HepG2 (cell line): ENCODE results near the gene BABAM2. TPM values are rescaled to one million over a fixed set of nuclear protein-coding genes. Genes with fewer than 3 reads are reported as not detected.

Experiments used
- ATAC-seq: fragments of 200-7000 bp; cut with Tn5 transposase; 3 replicates; pipeline ENCODE4 v1.9.1; 2020; ENCODE audit warnings: mild to moderate bottlenecking, moderate library complexity
- BruUV-seq: library from RNA; stranded (reverse); fragments of 400-500 nt; replicated peaks from 2 replicates; lab custom pipeline; 2021; lab: Mats Ljungman, UMichigan
- CTCF ChIA-PET: fragments of 300-600 bp; formaldehyde crosslinking; extraction: SDS; loops from one replicate; lab custom pipeline; 2021; ENCODE audit warnings: low total read pairs, inconsistent platforms, low intra/inter-chr PET ratio; lab: Yijun Ruan, JAX
- POLR2A ChIA-PET: fragments of 350-600 bp; sonication (Branson Sonifier 250); formaldehyde crosslinking; loops from one replicate; lab custom pipeline; 2020; ENCODE audit warnings: antibody characterized with exemption, inconsistent platforms; lab: Yijun Ruan, JAX
- DNase-seq: peaks from one replicate; pipeline ENCODE4 v3.0.0-alpha.2; 2015; ENCODE audit warnings: low spot score
- FAIRE-seq: peaks from 3 replicates; lab custom pipeline; 2011; peaks lifted over from hg19 to GRCh38; lab: Jason Lieb, UNC
- H2AFZ ChIP-seq: one replicate; pipeline ENCODE4 v1.6.1; 2011; ENCODE audit warnings: low read length, inconsistent platforms
- H3K27ac ChIP-seq: fragments of 300-600 bp; 3 replicates; pipeline ENCODE4 v1.8.0; 2011; ENCODE audit warnings: mixed run types, mild to moderate bottlenecking, mixed read lengths, low read length, inconsistent platforms; ENCODE audit not compliant: insufficient read depth; ENCODE audit errors: extremely low read length
- H3K27me3 ChIP-seq, 2 experiments: fragments of 200-600 bp in 1 of 2; 2 replicates in 1 of 2; 3 replicates in 1 of 2; pipeline versions ENCODE4 v1.6.0 to v1.8.0; 2011; ENCODE audit warnings: low read length in 2 of 2, mild to moderate bottlenecking in 2 of 2, moderate library complexity in 2 of 2, inconsistent platforms in 1 of 2; ENCODE audit not compliant: insufficient read depth in 2 of 2, control insufficient read depth in 1 of 2
- H3K36me3 ChIP-seq, 2 experiments: fragments of 200-600 bp in 1 of 2; replicated peaks in 1 of 2; 2 replicates in 1 of 2; 3 replicates in 1 of 2; pipeline versions ENCODE4 v1.5.1 to v1.8.0; 2011; ENCODE audit warnings: low read length in 2 of 2, inconsistent platforms in 1 of 2; ENCODE audit not compliant: insufficient read depth in 2 of 2, control insufficient read depth in 1 of 2
- H3K4me1 ChIP-seq: 2 replicates; pipeline ENCODE4 v1.5.1; 2012; ENCODE audit warnings: low read length, inconsistent platforms; ENCODE audit not compliant: insufficient read depth
- H3K4me2 ChIP-seq: 2 replicates; pipeline ENCODE4 v1.6.0; 2011; ENCODE audit warnings: low read depth, low read length, inconsistent platforms
- H3K4me3 ChIP-seq, 3 experiments: fragments of 200-600 bp in 1 of 3; sonication (generic), shearing (Covaris generic) in 1 of 3; replicated peaks in 1 of 3; 2 replicates each; pipeline ENCODE4 v1.5.1; 2011 to 2016; ENCODE audit warnings: low read length in 3 of 3, inconsistent platforms in 2 of 3, low read depth in 2 of 3, mild to moderate bottlenecking in 2 of 3, control low read depth in 1 of 3, mixed read lengths in 1 of 3; ENCODE audit not compliant: insufficient read depth in 1 of 3
- H3K79me2 ChIP-seq: one replicate; pipeline ENCODE4 v1.6.1; 2011; ENCODE audit warnings: low read length, inconsistent platforms; ENCODE audit not compliant: insufficient read depth
- H3K9ac ChIP-seq: 2 replicates; pipeline ENCODE4 v1.6.0; 2011; ENCODE audit warnings: mild to moderate bottlenecking, low read depth, low read length, inconsistent platforms; ENCODE audit not compliant: insufficient read depth
- H3K9me3 ChIP-seq: 2 replicates; pipeline ENCODE4 v1.5.1; 2012; ENCODE audit warnings: mild to moderate bottlenecking, low read length
- H4K20me1 ChIP-seq: 2 replicates; pipeline ENCODE4 v1.6.0; 2011; ENCODE audit warnings: inconsistent platforms, mild to moderate bottlenecking, low read length, moderate library complexity; ENCODE audit not compliant: insufficient read depth
- ARNT2 ChIP-seq: sonication (generic); formaldehyde crosslinking; IDR thresholded peaks from 2 replicates; pipeline ENCODE4 v1.8.0; 2022; ENCODE audit warnings: mild to moderate bottlenecking, low read depth, missing genetic modification reagents, moderate library complexity
- DMAP1 ChIP-seq: IDR thresholded peaks from 2 replicates; pipeline ENCODE4 v1.6.1; 2016
- FOSL2 ChIP-seq: sonication (generic); formaldehyde crosslinking; IDR thresholded peaks from 2 replicates; pipeline ENCODE4 v1.4.0; 2020; ENCODE audit warnings: missing genetic modification reagents
- GZF1 ChIP-seq: sonication (generic); formaldehyde crosslinking; IDR thresholded peaks from 2 replicates; pipeline ENCODE4 v1.5.1; 2020; ENCODE audit warnings: mild to moderate bottlenecking, missing genetic modification reagents
- KLF15 ChIP-seq: sonication (generic); formaldehyde crosslinking; IDR thresholded peaks from 2 replicates; pipeline ENCODE4 v1.8.1; 2023; ENCODE audit warnings: borderline replicate concordance, mild to moderate bottlenecking, inconsistent platforms, missing genetic modification reagents, mixed read lengths
- MTF1 ChIP-seq: sonication (generic); formaldehyde crosslinking; IDR thresholded peaks from 2 replicates; pipeline ENCODE4 v1.5.0; 2020; ENCODE audit warnings: missing genetic modification reagents
- NFE2L1 ChIP-seq: sonication (generic); formaldehyde crosslinking; IDR thresholded peaks from 2 replicates; pipeline ENCODE4 v1.4.0; 2020; ENCODE audit warnings: missing genetic modification reagents, mild to moderate bottlenecking, borderline replicate concordance
- NFKBIZ ChIP-seq: IDR thresholded peaks from 2 replicates; pipeline ENCODE4 v1.6.1; 2018; ENCODE audit warnings: missing genetic modification reagents, missing compliant biosample characterization
- NRL ChIP-seq: sonication (generic); formaldehyde crosslinking; IDR thresholded peaks from 2 replicates; pipeline ENCODE4 v1.5.0; 2020; ENCODE audit warnings: missing genetic modification reagents, mild to moderate bottlenecking, moderate library complexity, borderline replicate concordance
- REST ChIP-seq, 2 experiments: IDR thresholded peaks; 2 replicates each; pipeline ENCODE4 v1.6.1; 2011 to 2012; ENCODE audit warnings: low read length in 2 of 2, borderline replicate concordance in 1 of 2, low read depth in 1 of 2, mild to moderate bottlenecking in 1 of 2, moderate library complexity in 1 of 2
- TBX2 ChIP-seq: sonication (generic); formaldehyde crosslinking; IDR thresholded peaks from 2 replicates; pipeline ENCODE4 v1.5.0; 2020; ENCODE audit warnings: missing genetic modification reagents, mild to moderate bottlenecking, borderline replicate concordance
- ZFAT ChIP-seq: sonication (generic); formaldehyde crosslinking; conservative IDR thresholded peaks from 2 replicates; pipeline ENCODE4 v1.8.1; 2023; ENCODE audit warnings: missing genetic modification reagents, inconsistent platforms
- ZNF367 ChIP-seq: sonication (generic); formaldehyde crosslinking; IDR thresholded peaks from 2 replicates; pipeline ENCODE4 v1.4.0; 2020; ENCODE audit warnings: missing genetic modification reagents, borderline replicate concordance
- ZNF484 ChIP-seq: sonication (generic); formaldehyde crosslinking; IDR thresholded peaks from 2 replicates; pipeline ENCODE4 v1.5.1; 2020; ENCODE audit warnings: mild to moderate bottlenecking, low read depth, missing genetic modification reagents, borderline replicate concordance
- ZNF552 ChIP-seq: sonication (generic); formaldehyde crosslinking; IDR thresholded peaks from 2 replicates; pipeline ENCODE4 v1.9.0; 2022; ENCODE audit warnings: missing genetic modification reagents, mild to moderate bottlenecking, borderline replicate concordance
- WGBS: methylation state at CpG from one replicate; pipeline ENCODE4 v1.1.6; 2017; ENCODE audit warnings: low lambda C conversion rate; 5-methylcytosine and 5-hydroxymethylcytosine counted together
- in situ Hi-C: cut with HindIII; loops from 2 replicates; pipeline ENCODE4 v1.10.0; 2017; ENCODE audit warnings: low pct_unique_long_range_greater_than_20kb; ENCODE audit not compliant: extremely low pct_ligation_motif_present
- intact Hi-C: fragments of 100-400 bp; cut with micrococcal nuclease; formaldehyde crosslinking; loops from one replicate; pipeline ENCODE4 v1.10.0; 2022; ENCODE audit not compliant: unreplicated experiment
- polyA plus RNA-seq, 8 experiments: library from polyadenylated mRNA; depleted of rRNA in 3 of 8; stranded (reverse) in 7 of 8; unstranded in 1 of 8; fragments of >200 nt; fragmentation: Illumina TruSeq in 4 of 8; extraction: Trizol in 4 of 8; gene quantifications; 2 replicates each; pipeline versions ENCODE4 v1.2.1 to v1.2.3, GENCODE V29; 2011 to 2016; ENCODE audit warnings: low read depth in 4 of 8, missing spikeins in 1 of 8, mixed read lengths in 1 of 8; ENCODE audit not compliant: insufficient read depth in 1 of 8
- total RNA-seq, 5 experiments: library from RNA; depleted of rRNA; stranded (reverse); fragments of >200 nt; fragmentation: Illumina TruSeq; extraction: Trizol; gene quantifications; 2 replicates each; pipeline ENCODE4 v1.2.3, GENCODE V29; 2016; ENCODE audit warnings: low read depth in 1 of 5

The BABAM2 gene
- total and polyA plus RNA-seq, 2 of the 13 experiments (the other 11 are each of a cell fraction or from before 2014, with no cell fraction given): 24.9 to 28.0 TPM

- DNase-seq (no peak), FAIRE-seq (no peak), ATAC-seq (no peak)
- no peak overlapping the region for H3K9ac ChIP-seq
- no peak overlapping the region for H2AFZ ChIP-seq
- no peak overlapping the region for H3K27ac ChIP-seq
- no peaks in the 10 kb centered on the region for H3K9me3 ChIP-seq
- ChIA-PET CTCF (no interaction called here), POLR2A (no interaction called here)
- no peaks in the 10 kb centered on the region; a peak in 1 of 5 replicates for H3K36me3 ChIP-seq
- no peaks in the 10 kb centered on the region for H4K20me1 ChIP-seq
- H3K27me3 ChIP-seq: no peaks in the 10 kb centered on the region
- 91% methylated on average over 11 of the region's 11 CpGs for WGBS
- H3K79me2 ChIP-seq: no peaks in the 10 kb centered on the region
- no peak overlapping the region for H3K4me2 ChIP-seq
- in situ Hi-C loops (no loop called here), intact Hi-C loops (no loop called here)
- 0 out of 2 replicates have a peak, but pooled peaks have one; percentile 25 for TF ChIP-seq FOSL2 (CRISPR knock-in tag)
- TF ChIP-seq MTF1 (CRISPR knock-in tag): no peak
- no peak for TF ChIP-seq ZNF552
- no peak overlapping the region for H3K4me3 ChIP-seq
- H3K4me1 ChIP-seq: no peaks in the 10 kb centered on the region
- BruUV-seq: no TSS peak
Observed at GRCh38 chr2:28276076-28276618, 385.6 kb downstream of the BABAM2 start.

GRCh38 chr2:28276807-28277206 is 386.3 kb downstream of the BABAM2 start:
- ATAC-seq (no peak), FAIRE-seq (no peak), DNase-seq (no peak)
- Histone ChIP-seq H2AFZ (no peak overlapping the region), H3K79me2 (no peaks in the 10 kb centered on the region), H3K4me1 (no peaks in the 10 kb centered on the region), H3K4me2 (no peak overlapping the region), H3K9ac (no peak overlapping the region), H3K27me3 (no peaks in the 10 kb centered on the region), H3K9me3 (no peaks in the 10 kb centered on the region), H3K4me3 (no peak overlapping the region), H3K27ac (no peak overlapping the region), H3K36me3 (no peaks in the 10 kb centered on the region; a peak in 1 of 5 replicates), H4K20me1 (no peaks in the 10 kb centered on the region)
- POLR2A ChIA-PET: no interaction called here
- WGBS: 94% methylated on average over 9 of the region's 9 CpGs
- in situ Hi-C loops: no loop called here
- CTCF ChIA-PET: no interaction called here
- no TSS peak for BruUV-seq
- intact Hi-C loops: no loop called here
- TF ChIP-seq KLF15 (CRISPR knock-in tag) (no peak), REST (IDR thresholded peaks at IDR 0.05; ENCODE audit: borderline replicate concordance in 1 of 2, low read depth in 1 of 2, low read length in 2 of 2) (no peak), ZFAT (CRISPR knock-in tag) (no peak), ARNT2 (CRISPR knock-in tag) (no peak), ZNF367 (no peak), GZF1 (CRISPR knock-in tag) (no peak), TBX2 (CRISPR knock-in tag) (no peak), NFKBIZ (CRISPR knock-in tag) (no peak), NFE2L1 (CRISPR knock-in tag) (no peak), NRL (CRISPR knock-in tag) (no peak), DMAP1 (CRISPR knock-in tag) (no peak), ZNF484 (CRISPR knock-in tag) (no peak)
